ENCODE measurements around the gene TMC7. TPM values are rescaled to one million over a fixed set of nuclear protein-coding genes. Genes with fewer than 3 reads are reported as not detected.

The TMC7 gene
- total RNA-seq, 1 donor from 2014 or later = 2.8 TPM

DNA sequence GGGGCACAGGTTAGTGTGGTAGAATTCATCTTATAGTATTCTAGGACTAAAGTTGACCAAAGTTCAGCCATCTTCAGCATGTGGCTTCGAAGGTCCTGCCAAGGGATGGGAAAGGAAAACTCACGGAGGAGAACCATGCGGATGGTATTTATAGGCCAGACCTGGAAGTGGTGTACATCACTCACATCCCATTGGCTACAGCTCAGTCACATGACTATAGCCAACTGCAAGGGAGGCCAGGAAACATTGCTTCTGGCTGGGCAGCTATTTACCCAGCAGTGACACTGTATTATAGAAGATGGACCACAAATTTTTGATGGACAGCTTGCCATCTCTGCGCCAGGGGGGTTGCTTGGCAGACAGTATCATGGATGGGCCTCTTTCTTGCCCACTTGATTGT, 48.0 kb downstream of the TMC7 start:
- no peak for DNase-seq

DNA sequence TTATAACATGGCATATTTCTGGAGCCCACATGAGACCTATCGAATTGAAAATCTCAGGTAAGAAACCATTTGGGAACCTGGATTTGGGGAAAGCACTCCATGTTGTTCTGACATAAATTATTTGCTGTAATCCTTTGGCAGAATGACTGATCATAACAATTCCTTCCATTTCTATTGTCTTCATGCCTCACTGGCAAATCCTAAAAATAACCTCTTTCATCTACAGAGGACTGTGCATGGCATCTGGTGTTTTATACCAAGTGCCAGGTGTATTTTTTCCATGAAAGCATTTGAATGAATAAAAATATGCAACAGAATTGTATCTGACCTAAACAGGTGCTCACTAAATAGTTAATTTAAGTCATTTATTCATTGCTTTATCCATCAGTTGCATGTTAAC, 50.0 kb downstream of the TMC7 start:
- DNase-seq = no peak

DNA sequence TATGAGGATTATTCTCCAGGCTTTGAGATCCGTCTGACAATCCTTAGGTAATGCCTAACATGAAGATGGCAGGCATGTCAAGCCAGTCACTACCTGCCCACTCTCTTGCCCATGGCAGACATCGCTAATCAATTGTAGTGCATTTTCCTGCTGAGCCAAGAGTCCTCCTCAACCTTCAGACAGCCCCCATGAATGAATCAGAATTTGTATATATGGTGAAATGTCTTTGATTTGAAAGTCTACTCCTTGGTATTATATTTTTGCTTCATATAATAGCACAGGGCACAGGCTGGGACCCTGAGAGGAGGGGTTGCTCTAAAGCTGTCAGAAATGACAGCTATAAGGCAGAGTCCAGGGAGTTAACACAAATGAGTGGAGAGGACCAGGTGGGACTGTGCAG, 56.7 kb downstream of the TMC7 start:
- DNase-seq = no peak

DNA sequence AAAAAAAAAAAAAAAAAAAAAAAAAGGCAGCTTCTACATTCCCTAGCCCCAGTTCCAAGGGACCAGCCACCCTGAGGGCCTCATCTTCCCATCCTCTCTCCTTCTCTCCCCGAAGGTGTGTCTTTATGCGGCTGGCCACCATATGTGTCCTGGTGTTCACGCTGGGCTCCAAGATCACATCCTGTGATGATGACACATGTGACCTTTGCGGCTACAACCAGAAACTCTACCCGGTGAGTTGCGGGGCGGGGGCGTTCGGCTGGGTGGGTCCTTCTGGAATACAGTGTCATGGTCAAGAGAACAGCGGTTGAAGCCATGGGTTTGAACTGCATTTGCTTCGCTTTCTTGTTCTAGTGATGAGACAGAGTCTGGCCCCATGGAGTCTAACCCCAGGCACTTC, 61.0 kb downstream of the TMC7 start:
- no peak for DNase-seq

DNA sequence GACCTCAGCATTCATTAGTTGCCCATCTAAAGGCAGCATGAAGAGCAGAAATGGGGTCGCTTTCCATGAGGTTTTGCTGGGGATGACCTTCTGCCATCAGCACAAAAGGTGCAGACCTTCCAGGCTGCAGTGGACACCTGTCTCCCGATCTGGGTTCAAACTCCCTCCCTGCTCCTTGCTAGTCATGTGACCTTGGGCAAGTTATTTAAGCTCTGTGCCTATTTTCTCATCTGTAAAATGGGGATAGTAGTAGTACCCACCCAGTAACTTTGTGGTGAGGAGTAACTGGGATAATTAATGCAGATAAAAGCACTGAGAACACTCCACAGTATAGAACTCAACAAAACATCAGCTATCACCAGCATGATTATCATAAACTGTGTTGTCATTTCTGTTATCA, 62.3 kb downstream of the TMC7 start:
- no peak for DNase-seq

DNA sequence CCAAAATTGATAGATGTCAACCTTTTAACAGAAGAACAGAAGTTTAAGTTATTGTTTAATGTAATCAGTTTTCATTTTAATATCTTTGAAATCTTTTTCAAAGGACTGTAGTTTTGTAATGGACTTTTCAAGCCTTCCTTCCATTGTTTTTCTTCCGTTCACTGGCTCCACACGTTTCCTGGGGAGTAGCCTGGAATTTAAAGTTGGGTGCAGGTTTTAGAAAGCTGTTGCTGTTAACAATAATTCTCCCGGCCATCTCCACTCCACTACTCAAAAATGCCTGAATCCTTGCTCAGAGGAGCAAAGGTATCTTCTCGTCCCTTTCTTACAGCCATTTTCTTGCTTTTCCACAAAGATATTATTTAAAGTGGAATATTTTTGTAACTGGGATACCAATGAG, 79.0 kb downstream of the TMC7 start:
- DNase-seq = no peak

DNA sequence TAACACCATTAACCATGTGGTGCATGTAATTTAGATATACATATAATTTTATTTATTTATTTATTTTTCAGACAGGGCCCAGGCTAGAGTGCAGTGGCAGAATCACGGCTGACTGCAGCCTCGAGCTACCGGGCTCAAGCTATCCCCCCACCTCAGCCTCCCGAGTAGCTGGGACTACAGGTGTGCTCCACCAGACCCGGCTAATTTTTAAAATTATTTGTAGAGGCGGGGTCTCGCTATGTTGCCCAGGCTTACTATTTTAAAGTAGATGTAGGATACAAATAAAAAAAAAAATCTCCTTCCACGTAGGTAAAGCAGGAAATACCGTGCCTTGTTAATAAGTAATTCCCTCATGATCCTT, 83.2 kb downstream of the TMC7 start:
- DNase-seq = no peak

DNA sequence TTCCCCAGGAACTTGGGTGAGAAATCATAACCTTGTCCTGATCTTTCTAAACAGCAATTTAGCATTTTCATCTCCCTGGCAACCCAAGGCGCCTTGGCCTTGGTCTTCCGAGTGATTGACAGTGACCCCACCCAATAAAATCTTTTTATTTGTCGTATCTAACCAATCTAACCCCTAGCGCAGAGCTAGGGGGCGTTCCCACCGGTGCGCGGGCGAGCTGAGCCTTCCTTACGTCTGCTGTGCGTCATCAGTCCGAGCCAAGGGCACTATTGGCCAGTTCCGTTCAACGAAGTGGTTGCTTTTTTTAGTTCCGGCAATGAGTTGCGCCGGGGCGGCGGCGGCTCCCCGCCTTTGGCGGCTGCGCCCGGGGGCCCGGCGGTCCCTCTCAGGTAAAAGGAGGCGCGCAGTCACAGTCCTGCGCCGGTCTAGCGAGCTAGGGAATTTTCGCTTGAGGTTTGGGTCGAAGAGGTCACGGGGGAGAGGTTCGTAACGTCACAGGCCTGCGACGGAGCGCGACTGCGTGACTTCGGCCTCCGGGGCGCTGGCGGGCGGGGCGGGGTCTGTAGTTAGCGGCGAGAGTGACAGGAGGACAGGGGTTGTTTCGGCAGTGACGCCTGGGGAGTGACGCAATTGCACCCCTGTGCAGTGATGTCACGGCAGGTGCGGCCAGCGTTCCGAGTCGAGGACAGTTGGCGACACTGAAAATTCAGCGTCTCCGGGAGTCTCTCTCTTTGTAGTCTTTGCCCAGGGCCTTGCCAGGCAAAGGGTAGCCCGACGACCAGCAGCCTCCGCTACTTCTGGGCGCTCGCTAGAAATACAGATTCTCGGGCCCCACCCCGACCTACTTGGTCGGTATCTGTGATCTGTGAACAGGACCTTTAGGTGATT, 83.9 kb downstream of the TMC7 start, which contains the start of gene COQ7:
TSS of gene COQ7 (plus strand) at position 266 of the 888 bp plus-strand sequence. CDS start at position 317, 51 bp downstream.
- peak; percentile 94 for DNase-seq

DNA sequence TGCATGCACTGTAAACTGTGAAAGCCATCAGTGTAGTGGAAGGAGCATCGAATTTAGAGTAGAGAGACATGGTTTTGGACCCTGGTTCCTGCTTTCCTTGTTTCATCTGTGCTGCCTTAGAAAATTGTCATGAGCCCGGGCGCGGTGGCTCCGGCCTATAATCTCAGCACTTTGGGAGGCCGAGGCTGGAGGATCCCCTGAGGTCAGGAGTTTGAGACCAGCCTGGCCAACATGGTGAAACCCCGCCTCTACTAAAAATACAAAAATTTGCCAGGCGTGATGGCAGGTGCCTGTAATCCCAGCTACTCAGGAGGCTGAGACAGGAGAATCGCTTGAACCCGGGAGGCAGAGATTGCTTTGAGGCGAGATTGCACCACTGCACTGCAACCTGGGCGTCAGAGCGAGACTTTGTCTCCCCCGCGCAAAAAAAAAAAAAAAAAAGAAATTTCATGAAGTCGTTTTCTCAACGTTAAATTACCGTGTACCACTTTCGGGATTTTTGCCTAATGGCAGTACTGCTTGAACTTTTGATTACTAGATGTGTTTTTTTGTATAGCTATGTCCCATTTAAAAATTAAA, 84.6 kb downstream of the TMC7 start:
- DNase-seq = no peak

DNA sequence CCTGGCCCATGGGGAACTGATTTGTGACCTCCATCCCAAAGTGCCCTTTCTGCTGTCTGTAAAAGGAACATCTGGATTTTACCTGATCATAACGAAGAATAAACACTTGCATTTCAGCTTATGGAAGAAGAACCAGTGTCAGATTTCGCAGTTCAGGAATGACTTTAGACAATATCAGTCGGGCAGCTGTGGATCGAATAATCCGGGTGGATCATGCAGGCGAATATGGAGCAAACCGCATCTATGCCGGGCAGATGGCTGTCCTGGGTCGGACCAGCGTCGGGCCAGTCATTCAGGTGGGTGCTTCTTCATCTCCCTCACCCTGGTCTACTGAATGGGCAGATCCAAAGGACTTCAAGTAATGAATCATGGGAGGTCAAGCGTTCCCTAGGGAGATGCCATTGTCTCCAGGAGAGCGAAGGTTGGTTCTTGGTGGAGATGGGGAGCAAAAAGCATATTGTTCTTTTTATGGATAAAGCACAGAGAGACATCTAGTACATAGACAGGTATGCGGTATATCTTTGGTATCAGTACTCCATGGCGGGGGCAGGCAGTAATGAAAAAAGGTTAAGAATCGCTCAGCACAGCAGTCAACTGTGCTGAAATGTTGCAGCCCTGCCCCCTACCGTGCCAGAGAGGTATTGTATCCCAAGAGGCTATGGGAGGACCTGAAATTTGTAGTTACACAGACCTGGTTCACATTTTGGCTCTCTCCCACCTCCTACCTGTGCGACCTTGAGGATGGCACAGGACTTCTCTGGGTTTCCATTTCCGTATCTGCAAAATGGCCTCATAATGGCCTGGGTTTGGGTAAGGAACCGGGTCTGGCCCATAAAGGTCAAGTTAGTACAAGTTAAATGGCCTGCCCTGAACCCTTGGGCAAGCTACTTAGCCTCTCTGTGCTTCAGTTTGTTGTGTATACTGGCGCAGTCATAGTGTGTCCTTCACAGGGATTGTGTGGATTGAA, 88.4 kb downstream of the TMC7 start:
- no peak for DNase-seq

DNA sequence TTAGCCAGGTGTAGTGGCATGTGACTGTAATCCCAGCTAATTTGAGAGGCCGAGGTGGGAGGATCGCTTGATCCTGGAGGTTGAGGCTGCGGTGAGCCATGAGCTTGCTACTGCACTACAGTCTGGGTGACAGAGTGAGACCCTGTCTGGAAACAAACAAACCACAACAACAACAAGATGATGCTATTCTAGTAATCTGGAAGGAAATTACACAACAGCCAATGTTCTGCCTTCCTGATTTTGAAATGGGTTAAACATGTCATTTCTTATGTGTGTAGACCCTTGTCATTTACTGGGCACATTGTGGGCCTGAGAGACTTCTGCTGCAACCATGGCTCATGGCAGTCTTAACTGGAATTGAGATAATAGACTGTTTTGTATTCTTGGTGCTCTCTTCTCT, 89.6 kb downstream of the TMC7 start:
- DNase-seq = no peak

DNA sequence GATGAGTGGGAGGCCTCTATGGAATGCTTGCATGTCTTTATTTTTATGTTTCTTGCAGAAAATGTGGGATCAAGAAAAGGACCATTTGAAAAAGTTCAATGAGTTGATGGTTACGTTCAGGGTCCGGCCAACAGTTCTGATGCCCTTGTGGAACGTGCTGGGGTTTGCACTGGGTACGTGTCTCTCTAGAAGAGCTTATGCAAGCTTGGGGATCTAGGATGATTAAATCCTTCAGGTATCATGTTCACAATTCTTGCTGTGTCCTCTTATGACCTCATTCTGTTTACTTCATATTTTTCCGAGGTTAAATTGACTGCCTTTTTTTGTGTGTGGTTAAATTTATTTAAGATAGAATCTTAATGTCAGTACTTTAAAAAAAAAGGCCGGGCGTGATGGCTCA, 90.1 kb downstream of the TMC7 start:
- no peak for DNase-seq

DNA sequence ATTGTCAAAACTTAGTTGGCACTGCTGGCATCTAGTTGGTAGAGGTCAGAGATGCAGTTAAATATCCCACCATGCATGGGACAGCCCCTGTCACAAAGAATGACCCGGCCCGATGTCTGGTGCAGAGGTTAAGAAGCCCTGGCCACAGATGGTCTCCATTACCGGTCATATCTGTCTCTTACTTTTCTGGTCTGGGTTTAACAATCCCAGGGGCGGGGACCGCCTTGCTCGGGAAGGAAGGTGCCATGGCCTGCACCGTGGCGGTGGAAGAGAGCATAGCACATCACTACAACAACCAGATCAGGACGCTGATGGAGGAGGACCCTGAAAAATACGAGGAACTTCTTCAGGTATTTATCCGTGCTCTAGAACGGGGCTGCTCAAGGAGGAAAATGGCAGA, 91.8 kb downstream of the TMC7 start:
- DNase-seq = no peak

DNA sequence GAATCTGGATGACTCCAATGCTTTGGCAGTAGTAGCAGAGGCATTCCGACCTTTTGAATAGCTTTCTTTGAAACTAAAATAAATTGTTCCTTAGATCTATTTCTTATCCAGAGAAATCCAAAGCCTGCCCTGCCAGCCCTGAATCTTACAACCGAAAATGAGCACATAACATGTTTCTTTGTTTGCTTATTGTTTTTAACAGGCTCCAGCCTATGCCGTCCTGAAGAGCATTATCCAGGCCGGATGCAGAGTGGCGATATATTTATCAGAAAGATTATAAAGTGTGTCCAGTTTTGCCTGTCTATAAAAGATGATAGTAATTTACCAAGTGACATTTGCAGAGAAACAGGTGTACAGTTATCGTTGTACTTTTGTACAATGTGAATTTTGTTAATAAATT, 94.1 kb downstream of the TMC7 start:
- DNase-seq = no peak

DNA sequence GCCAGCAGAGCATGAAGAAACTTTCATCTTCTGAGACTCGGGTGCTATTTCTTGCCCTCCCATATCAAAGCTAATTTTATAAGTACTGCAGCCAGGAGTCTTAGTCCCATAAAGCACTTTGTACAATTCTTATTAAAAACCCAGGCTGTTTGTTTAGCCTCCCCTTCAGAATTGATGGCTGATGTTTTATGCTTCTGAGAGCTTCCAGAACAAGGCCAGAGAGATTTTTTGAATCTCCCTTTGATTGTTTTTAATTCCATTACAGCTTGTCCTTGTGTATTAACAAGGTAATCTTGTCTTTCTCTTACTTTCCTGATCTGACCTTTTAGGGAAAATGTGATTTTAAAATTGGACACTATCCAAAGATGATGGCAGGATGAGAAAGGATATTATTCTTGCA, 99.9 kb downstream of the TMC7 start:
- no peak for DNase-seq

DNA sequence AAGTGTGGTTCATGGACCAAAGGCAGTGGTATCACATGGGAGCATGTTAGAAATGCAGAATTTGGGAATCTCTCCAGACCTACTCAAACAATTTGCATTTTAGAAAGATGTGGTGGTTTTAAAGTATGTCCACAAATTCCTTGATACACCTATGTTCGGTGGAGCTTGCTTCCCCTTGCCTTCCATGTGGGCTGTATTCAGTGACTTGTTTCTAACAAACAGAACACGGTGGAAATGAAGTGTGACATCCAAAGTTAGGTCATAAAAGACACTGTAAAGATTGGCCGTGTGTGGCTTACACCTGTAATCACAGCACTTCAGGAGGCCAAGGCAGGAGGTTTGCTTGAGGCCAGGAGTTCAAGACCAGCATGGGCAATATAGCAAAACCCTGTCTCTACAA, 100.4 kb downstream of the TMC7 start:
- no peak for DNase-seq

DNA sequence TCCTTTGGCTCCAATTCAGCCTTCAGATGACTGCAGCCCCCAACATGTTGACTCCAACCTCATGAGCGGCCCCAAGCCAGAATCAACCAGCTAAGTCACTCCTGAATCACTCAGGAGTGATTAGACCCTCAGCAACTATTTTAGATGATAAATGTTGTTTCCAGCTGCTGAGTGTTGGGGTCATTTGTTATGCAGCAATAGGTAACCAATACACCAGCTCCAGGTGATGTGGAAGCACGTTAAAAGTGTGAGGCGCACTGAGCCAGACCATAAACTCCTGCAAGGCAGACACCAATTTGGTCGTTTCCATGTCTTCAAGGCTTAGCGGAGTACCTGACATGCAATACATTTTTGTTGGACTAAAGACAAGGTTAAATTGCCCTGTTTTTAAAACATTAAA, 101.1 kb downstream of the TMC7 start:
- no peak for DNase-seq

DNA sequence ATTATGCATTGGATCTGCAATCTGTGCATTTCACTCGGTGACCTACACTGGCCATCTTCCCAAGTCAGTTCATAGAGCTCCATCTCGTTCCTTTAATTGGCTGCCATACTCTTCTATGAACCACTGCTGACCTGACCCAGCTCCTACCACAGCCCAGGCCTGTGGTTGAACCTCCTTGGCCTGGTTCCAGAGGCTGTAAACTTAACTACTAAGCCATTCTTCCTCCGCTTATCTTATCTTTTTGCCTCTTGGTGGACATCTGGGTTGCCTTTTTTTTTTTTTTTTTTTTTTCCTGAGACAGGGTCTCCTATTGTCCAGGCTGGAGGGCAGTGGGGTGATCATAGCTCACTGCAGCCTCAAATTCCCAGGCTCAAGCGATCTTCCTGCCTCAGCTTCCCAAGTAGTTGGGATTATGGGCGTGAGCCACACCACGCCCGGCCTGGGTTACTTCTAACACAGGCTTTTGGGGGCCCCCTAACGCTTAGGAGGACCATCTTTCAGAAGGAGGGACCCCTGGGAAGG, 102.0 kb downstream of the TMC7 start:
- DNase-seq = no peak

DNA sequence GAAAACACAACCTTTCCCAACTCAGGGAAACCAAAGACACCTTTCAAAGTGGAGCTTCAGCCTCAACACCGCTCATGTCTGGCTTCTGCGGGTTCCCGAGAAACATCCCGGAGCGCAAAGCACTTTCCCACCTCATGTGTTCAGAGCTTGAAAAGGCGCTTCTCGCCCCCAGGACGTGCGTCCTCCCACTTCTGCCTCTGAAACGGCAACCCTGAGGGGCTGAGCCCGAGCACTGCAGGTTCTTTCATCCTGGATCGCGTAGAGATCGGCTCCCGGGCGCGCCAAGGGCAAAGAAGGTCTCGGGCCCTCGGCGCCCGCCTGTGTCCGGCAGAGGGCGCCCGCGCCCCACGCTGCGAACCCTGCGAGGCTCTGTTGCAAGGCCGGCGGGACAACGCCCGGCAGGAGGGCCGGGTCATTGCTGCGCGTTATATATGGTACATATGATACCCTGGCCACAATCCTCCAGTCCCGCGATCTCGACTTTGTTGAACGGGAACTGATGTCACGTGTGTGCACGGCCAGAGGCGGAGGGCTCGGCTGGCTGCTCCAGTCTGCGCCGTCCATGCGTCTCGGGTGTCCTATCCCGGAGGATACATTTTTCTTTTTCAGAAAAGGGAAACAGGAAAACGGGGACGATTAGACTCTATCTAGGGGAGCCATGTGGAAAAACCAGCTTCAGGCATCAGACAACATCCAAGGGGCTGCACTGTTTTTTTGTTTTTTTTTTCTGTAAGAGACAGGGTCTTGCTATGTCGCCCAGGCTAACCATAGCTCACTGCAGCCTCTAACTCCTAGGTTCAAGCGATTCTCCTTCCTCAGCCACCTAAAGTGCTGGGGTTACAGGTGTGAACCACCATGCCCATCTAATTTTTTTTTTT, 102.8 kb downstream of the TMC7 start:
- DNase-seq = peak; percentile 64

DNA sequence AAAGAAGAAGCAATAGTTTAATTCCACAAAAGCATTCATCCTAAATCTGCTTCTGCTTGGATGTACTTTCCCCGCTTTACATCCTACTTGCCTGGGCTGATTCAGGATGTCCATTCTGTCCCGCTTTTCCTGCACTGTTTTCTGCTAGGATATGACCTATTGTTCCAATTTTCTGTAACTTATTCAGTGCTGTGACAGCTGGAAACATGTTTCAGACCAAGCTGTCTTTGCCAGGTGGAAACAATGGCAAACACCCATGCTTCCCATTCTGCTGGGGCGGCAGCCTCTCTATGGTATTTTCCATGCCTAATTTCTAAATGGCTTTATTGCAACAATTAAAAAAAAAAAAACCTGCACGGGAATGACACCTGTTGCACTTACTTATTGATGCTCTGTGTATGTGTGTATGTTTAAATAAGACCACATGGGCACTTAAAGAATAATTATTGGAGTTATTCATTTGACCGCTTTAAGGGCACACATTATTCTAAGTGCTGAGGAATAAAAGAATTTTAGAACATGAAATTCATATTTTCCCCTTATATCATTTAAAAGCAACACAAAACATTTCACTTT, 104.7 kb downstream of the TMC7 start:
- no peak for DNase-seq

DNA sequence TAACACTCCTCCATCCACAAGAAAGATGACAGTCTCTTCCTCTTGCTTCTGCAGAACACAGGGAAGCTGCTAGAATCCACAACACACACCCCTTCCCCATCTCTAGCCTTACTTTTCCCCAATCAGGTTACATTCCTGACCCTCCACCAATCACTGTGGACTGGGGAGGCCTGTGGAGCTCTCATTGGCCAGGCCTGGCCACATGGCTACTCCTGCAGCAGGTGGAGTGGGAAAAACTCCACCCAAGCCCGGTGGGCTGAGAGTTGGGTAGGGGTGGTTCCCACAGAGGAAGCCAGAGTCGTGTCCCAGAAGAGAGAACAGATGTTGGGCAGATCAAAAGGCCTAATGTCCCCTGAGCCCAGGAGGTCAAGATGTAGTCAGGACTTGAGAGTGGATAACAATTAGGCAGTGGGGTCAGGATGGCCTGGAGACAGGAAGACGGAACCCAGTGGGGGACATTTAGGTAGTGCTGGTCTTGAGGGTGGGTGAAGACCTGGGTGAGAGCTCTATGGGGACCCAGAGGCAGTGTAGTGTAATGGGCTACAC, 105.7 kb downstream of the TMC7 start:
- no peak for DNase-seq

Measured in occipital lobe (tissue), 2 donors.